GM21528 (cell line): Measurements from ENCODE around the gene RIMBP2.

Source experiments
- ATAC-seq: cut with Tn5 transposase; IDR thresholded peaks from one replicate; pipeline ENCODE4 v1.9.1; 2021; ENCODE audit warnings: mild to moderate bottlenecking, moderate library complexity; ENCODE audit not compliant: unreplicated experiment, low FRiP score

The RIMBP2 gene

GRCh38 chr12:130577351-130577750, 138.7 kb downstream of the RIMBP2 start:
- no peak for ATAC-seq

DNA sequence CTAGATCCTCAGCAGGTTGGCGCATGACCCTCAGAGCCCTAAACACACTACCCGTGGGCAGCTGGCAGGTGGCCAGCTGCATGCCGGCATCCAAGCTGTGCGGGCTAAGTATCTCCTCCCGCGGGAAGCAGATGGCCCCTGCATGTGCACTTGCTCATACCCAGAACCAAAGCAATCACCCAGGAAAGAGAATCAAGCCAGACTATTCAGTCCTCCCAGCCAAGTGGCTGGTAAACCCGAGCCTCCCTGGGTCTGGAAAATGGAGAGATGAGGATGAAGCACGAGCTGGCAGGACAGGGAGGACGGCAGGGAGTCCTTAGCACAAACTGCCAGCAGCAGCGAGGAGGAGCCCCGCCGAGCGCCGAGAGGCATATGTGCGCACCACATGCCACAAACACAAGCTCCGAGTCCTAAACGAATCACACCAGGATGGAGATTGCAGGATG, 139.7 kb downstream of the RIMBP2 start:
- ATAC-seq: no peak

DNA sequence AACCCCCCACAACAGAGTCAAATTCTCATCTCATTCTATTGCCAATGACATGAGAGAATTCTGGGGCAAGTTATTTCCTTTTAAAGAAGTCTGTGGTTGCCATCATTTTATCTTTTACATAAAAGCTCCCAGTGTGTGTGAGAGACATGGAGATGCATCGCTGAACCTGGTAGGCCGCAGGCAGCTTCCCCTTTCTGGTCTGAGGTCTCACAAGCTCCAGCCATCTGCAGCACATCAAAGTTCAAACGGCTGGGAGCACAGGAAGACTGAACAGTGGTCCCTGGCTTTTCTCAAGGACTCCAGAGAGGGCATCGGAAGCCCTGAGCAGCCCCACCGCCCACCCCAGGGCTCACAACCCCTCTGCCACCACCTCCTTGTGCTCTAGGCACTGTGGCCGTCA, 141.7 kb downstream of the RIMBP2 start:
- no peak for ATAC-seq

GRCh38 chr12:130573766-130574165, 142.3 kb downstream of the RIMBP2 start:
- no peak for ATAC-seq

GRCh38 chr12:130573235-130573634, 142.9 kb downstream of the RIMBP2 start:
- no peak for ATAC-seq

GRCh38 chr12:130572553-130572952, 143.5 kb downstream of the RIMBP2 start:
- no peak for ATAC-seq

DNA sequence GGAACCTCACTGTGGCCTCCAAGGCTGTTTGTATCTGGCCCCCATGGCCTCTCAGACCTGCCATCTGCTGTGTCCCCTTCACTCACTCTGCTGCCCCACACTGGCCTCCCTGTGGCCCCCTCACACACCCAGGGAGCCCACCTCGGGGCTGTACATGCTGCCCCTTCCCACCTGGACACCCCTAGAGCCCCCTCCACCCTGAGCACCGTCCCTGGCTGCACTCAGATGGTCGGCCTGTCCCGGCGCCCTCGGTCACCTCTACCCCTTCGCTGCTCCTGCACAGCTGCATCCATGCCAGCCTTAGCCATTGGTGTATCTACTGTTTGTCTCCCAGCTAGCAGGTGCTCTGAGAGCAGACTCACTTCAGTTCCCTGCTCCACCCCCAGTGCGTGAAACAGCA, 144.4 kb downstream of the RIMBP2 start:
- no peak for ATAC-seq

- no peak for ATAC-seq
Observed at GRCh38 chr12:130571089-130571488, 145.0 kb downstream of the RIMBP2 start.

GRCh38 chr12:130569521-130569920, 146.6 kb downstream of the RIMBP2 start:
- no peak for ATAC-seq

DNA sequence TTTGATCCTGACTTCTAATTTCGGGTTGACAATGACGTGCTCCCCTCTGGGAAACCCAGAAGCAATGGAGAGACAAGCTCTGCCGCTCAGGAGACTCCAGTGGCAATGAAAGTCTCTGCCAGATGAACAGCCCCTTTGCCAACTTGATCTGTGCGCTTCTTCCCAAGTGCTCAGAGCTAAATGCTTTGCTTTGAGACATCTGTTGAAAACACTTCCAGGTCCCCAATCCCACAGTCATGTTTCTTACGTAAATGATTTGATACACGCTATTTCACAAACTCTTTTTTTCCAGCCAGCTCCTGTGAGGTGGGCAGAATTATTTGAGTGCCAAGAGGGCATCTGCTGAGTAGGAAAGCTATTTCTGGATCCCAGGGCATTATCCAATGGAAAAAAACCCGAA, 147.6 kb downstream of the RIMBP2 start:
- ATAC-seq: no peak

DNA sequence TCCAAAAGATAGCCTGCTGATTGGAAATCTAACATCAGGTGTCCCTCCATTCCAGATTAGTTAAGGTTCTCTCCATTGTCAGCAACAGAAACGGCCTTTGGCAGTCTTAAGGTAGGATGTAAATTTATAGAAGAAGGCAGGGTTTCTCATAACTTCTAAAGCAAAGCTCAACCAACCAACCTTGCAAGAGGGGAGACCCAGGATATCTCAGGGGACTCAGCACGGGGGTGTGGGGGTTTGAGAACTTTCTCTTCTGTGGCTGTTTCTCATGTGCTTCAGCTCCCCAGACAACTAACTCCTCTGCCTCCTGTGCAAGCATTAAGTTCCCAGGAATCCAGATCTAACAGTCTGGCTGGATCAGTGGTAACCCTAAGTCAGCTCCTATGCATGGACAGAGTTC, 148.1 kb downstream of the RIMBP2 start:
- ATAC-seq: no peak

- no peak for ATAC-seq
Observed at GRCh38 chr12:130566446-130567155, 149.5 kb downstream of the RIMBP2 start.

- ATAC-seq: no peak
Observed at GRCh38 chr12:130565189-130565588, 150.9 kb downstream of the RIMBP2 start.

DNA sequence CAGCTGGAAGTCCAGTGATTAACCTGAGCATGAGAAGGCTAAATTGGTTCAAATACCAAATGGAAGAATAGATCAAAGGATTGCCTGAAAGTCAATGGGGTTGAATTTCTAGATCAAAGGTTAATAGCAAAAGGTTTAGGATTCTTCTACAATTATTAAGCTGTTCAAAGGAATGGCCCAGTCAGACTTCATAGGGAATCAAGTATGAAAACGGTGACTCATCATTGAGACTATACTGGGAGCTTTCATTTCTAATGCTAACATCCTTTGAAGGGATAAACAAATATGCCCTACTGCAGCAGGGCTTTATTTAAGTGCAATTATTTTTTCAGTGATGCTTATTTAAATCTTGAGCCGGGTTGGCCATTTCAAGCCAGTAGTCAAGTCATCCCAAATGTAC, 152.8 kb downstream of the RIMBP2 start:
- ATAC-seq: no peak

DNA sequence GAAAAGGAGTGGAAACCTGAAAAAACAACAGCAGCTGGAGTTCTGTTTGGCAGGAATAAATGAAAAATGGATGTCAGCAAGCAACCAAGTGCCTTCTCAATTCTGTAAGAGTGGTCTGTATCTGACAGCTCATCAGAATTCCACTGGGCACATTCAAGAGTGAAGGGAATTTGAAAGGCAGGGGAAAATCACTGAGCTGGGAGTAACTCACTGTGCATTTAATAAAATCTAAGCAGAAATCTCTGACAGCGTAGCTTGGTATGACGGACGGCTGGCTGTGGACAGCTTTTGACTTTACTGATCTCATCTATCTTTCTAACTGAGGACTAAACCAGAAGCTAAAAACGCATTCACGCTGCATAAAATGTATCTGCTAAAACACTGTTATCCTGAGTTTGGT, 153.4 kb downstream of the RIMBP2 start:
- no peak for ATAC-seq

- ATAC-seq: no peak
Observed at GRCh38 chr12:130560321-130560720, 155.8 kb downstream of the RIMBP2 start.

DNA sequence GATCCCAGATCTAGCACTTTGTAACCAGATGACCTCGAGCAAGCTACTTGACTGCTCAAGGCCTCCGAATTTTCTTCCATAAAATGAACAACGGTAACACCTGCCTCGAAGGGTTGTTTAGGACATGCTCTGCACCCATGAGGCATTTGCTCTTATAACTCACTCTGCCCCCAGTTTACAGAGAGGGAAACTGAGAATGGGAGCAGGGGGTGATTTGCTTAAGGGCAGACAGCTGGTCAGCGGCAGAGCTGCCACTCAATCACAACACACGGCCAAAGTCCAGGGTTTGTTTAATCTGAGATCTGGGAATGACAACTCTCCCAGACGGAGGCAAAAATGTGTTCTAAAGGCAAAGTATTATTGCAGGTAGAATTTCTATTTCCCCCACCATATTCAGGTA, 156.3 kb downstream of the RIMBP2 start:
- ATAC-seq: no peak

DNA sequence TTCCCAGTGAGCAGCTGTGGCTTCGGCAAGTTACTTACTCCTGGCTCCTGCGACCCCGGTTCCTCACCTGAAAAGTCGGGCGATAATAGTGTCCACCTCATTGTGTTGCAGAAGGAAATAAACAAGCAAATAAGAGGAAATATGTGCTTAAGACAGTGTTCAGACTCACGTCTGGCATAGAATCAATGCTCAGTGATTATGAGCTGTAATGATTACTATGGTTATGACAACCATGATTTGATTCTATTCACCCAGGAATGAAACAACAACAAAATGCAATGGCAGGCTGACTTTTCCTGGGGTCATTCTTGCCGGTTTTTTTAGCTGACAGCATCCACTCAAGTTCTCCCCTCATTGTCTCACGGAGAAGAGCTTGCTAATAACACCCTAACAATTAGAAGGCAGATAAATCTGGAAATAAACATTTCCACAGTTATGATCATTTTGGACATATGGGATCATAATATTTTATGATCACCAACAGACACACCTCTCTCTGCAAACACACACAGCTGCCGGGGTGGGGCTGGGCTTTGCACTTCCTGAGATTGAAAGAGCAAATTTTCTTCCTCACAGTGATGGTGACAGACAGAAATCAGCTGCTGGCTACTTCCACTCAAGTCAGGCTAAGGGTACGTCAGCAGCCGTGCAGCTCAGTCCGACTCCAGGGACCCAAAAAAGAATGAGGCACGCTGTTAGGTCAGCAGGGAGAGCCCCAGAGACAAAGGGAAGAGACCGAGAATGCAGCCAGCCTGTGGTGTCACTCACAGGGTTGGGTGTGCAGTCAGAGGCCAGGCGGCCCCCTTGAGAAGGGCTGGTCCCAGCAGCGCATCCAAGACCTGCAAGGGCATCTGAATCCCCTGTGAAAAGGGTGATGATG, 158.0 kb downstream of the RIMBP2 start:
- ATAC-seq: no peak

DNA sequence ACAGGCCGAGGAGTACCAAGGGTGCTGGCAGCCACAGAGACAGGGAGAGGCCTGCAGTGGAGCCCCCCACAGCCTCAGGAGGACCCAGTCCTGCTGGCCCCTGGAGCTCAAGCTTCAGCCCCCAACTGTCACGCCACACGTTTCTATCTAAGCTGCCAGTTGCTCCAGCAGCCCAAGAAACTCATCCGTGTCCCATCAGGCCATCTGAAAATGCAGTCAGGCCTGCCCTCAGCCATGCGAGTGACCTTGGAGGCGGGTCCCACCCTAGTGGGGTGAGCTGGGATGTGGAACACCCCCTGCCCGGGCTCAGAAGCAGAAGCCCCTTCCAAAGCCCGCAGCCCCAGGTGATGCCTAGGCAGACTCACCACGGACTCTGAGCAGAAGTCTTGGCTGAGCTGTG, 158.9 kb downstream of the RIMBP2 start:
- no peak for ATAC-seq

- no peak for ATAC-seq
Observed at GRCh38 chr12:130556486-130557055, 159.5 kb downstream of the RIMBP2 start.
